Gastroesophageal sphincter (tissue), 4 donors: ENCODE measurements around the gene ID2. TPM values are rescaled to one million over a fixed set of nuclear protein-coding genes. Genes with fewer than 3 reads are reported as not detected.

Experiments used
- ATAC-seq: fragments of 150-250 bp; one replicate; pipeline ENCODE4 v1.9.1; 2016; ENCODE audit warnings: mild to moderate bottlenecking, moderate library complexity
- H3K27ac ChIP-seq, 4 donors: fragments of 200-600 bp; sonication (generic) in 3 of 4; 1 replicate in 3 of 4; 2 replicates in 1 of 4; pipeline ENCODE4 v1.5.1; 2016 to 2019
- H3K27me3 ChIP-seq: fragments of 200-600 bp; sonication (generic); one replicate; pipeline ENCODE4 v1.5.1; 2019
- H3K36me3 ChIP-seq, 2 donors: fragments of 200-600 bp; sonication (generic); one replicate each; pipeline ENCODE4 v1.5.1; 2019; ENCODE audit warnings: control low read depth in 1 of 2
- H3K4me1 ChIP-seq, 3 donors: fragments of 200-600 bp; sonication (generic); 1 replicate in 2 of 3; 2 replicates in 1 of 3; pipeline ENCODE4 v1.5.1; 2016 to 2019; ENCODE audit warnings: control low read depth in 2 of 3
- H3K4me3 ChIP-seq, 2 donors: fragments of 200-600 bp; sonication (generic); one replicate each; pipeline ENCODE4 v1.5.1; 2019; ENCODE audit warnings: mild to moderate bottlenecking in 1 of 2, moderate library complexity in 1 of 2
- H3K9me3 ChIP-seq, 3 donors: fragments of 200-600 bp; sonication (generic); one replicate each; pipeline ENCODE4 v1.5.1; 2017 to 2019; ENCODE audit warnings: control low read depth in 2 of 3
- EP300 ChIP-seq: sonication (generic); formaldehyde crosslinking; IDR thresholded peaks from one replicate; pipeline ENCODE4 v1.6.1; 2017; ENCODE audit warnings: antibody characterized with exemption, mild to moderate bottlenecking
- POLR2A ChIP-seq, 2 donors: fragments of 450-650 bp; IDR thresholded peaks; one replicate each; pipeline ENCODE4 v1.6.1; 2017; ENCODE audit warnings: antibody characterized with exemption in 2 of 2, mild to moderate bottlenecking in 2 of 2, moderate library complexity in 1 of 2
- POLR2AphosphoS5 ChIP-seq: sonication (generic); formaldehyde crosslinking; IDR thresholded peaks from one replicate; pipeline ENCODE4 v1.6.1; 2017; ENCODE audit warnings: antibody characterized with exemption
- whole genome bisulfite sequencing, 2 donors: methylation state at CpG; one replicate each; pipeline ENCODE4 v1.1.5; 2018; ENCODE audit warnings: low coverage in 1 of 2; 5-methylcytosine and 5-hydroxymethylcytosine counted together
- total RNA-seq, 4 donors: library from RNA; depleted of rRNA; stranded (reverse); fragments of >200 nt; gene quantifications; one replicate each; pipeline ENCODE4 v1.1.0, GENCODE V29; 2016
- TF ChIP-seq, protein P1 (sequence below), 4 experiments: fragments of 200-600 bp in 2 of 4; fragments of 450-650 bp in 2 of 4; sonication (generic) in 1 of 4; IDR thresholded peaks; one replicate each; pipeline ENCODE4 v1.5.1; 2017 to 2019; ENCODE audit warnings: antibody characterized with exemption in 4 of 4, mild to moderate bottlenecking in 2 of 4, moderate library complexity in 2 of 4

The ID2 gene
- total RNA-seq, 4 donors from 2014 or later, result 142 to 384 (median 169) TPM

DNA sequence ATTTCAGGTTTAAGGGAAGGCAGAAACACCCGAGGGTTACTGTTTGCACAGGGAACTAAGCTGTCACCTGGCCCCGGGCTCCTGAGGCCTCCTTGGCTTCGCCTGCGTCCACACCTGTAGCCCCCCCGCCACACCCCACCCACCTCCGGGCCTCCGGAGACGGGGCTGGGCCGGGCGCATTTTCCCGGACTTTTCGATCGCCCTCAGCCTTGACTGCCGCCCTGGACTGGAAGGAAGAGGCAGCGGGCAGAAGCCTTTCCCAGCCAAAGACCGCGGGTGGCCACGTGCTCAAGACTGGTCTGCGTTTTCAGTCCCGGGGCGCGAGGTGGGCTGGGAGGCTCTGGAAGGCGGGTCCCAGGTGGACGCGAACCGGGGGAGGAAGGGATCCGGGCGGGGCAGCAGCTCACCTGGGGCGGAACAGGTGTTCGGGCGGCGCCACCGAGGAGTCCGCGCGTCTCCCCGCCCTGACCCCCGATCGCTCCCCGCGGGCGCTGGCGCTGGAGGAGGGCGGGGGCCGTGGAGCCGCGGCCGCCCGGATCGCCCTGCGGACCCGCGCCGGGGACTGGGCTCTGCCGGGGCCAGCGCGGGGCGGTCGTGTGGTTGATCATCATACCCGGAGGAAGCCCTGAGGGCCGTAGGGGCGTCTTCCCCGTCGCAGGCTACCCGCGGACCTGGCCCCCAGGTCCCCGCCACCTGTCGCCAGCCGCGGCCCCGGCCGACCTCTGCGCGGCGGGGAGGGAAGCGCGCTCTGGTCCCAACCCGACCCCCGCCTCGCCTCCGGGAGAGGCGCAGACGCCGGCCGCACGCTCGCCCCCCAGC lies 3.2 kb downstream of the ID2 start:
- Histone ChIP-seq H3K27me3 (no peaks in the 10 kb centered on the region), H3K9me3 (no peaks in the 10 kb centered on the region), H3K4me1 (peaks cover 0 to 35% (median 9%) of the 10 kb centered on the region in 3 donors), H3K4me3 (peak overlapping the region; percentile 83 to 89), H3K27ac (peak overlapping the region; percentile 40 to 99 (median 89)), H3K36me3 (no peaks in the 10 kb centered on the region)
- TF ChIP-seq POLR2A (IDR thresholded peaks at IDR 0.05) (peak; percentile 18 to 30), POLR2AphosphoS5 (no peak), EP300 (no peak)
- TF ChIP-seq, protein P1, sequence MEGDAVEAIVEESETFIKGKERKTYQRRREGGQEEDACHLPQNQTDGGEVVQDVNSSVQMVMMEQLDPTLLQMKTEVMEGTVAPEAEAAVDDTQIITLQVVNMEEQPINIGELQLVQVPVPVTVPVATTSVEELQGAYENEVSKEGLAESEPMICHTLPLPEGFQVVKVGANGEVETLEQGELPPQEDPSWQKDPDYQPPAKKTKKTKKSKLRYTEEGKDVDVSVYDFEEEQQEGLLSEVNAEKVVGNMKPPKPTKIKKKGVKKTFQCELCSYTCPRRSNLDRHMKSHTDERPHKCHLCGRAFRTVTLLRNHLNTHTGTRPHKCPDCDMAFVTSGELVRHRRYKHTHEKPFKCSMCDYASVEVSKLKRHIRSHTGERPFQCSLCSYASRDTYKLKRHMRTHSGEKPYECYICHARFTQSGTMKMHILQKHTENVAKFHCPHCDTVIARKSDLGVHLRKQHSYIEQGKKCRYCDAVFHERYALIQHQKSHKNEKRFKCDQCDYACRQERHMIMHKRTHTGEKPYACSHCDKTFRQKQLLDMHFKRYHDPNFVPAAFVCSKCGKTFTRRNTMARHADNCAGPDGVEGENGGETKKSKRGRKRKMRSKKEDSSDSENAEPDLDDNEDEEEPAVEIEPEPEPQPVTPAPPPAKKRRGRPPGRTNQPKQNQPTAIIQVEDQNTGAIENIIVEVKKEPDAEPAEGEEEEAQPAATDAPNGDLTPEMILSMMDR (IDR thresholded peaks at IDR 0.05), result no peak
- ATAC-seq, result peak; percentile 1
- 5% methylated on average over 5 of the region's 87 CpGs; no CpG with 5 or more reads in 1 of the 2 donors for WGBS, 2 donors

DNA sequence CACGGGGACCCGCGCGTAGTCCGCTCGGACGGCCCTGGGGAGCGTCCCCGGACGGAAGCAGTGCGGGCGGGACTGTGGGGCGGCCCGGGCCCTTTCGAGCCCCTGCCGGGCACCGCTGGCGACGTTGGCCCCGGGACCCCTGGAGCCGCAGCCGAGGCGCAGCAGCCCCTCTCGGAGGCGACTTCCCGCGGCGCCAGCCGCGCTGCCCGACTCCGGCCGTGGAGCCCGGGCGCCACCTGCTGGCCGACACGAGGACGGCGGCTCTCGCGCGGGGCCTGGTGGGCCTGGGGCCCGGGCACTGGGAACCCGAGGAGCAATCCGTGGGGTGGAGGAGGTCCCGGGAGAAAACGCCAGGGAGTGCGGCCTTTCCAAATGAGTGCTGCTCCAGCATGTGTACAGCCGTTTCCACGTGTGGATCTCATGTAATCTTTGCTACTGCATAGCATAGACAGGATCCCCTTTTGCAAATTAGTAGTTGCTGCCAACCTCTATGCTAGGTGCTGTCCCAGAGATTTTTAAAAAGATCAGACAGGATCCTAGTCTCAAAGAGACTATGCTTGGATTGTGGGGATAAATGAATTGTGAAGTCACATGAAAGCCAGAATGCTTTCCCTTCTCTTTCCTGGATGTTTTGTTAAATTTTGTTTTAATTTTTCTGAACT lies 4.0 kb downstream of the ID2 start:
- Histone ChIP-seq H3K27me3 (no peaks in the 10 kb centered on the region), H3K4me1 (peaks cover 0 to 27% (median 5%) of the 10 kb centered on the region in 3 donors), H3K9me3 (no peaks in the 10 kb centered on the region), H3K36me3 (no peaks in the 10 kb centered on the region), H3K27ac (peak overlapping the region; percentile 40 to 99 (median 89)), H3K4me3 (peak overlapping the region; percentile 83 to 89)
- no CpG with 5 or more reads among the region's 50 CpGs for WGBS, 2 donors
- ATAC-seq, result peak; percentile 26
- TF ChIP-seq POLR2AphosphoS5, result no peak
- TF ChIP-seq, protein P1 (IDR thresholded peaks at IDR 0.05), result peak; percentile 97 to 99 (median 99)

DNA sequence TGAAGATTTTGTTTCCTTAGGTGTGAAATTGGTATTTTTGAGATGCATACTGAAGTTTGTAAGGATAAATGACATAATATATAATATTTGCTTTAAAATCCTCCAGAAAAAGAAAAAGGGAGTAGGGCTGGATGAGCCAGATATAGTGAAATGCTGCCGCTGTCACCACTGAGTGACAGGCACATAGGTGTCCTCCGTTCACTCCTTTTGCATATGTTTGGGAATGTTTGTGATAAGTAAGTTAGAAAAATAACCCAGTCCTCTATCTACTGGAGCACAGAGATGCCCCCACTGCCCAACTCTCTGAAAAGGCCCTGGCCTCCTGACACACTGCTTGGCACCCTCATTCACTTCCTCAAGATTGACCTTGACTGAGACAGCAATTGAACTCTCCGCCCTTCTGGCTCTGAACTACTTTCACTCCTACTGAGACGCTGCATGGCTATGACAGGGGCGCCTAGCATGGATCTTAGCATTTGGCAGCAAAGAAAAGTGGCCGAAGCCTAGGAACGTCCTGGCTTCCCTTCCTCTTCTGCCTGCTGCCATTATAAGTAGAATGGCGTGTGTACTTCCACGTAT lies 10.1 kb downstream of the ID2 start:
- TF ChIP-seq POLR2AphosphoS5, result no peak
- TF ChIP-seq, protein P1 (IDR thresholded peaks at IDR 0.05), result no peak
- TF ChIP-seq EP300, result no peak
- no peak for TF ChIP-seq POLR2A (IDR thresholded peaks at IDR 0.05)
- WGBS, 2 donors, result 85 to 86% methylated on average over 6 to 9 of the region's 9 CpGs

DNA sequence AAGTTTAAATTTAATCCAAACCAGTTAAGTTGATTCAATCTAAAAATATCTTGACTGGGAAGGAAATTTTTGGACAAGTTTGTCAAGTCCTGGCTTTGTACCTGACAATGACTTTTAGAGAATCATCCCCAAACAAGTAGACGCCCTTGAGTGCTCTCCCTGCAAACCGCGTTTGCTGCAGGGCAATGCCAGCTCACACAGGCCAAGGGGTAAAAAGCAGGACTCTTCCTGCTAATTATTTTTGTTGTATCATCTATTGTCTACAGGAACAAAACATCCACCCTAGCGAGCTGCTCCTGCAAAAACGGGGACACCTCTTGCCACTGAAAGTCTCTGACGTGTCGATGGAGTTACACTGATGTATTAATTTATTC lies 10.9 kb downstream of the ID2 start:
- 53 to 60% methylated on average over 3 to 7 of the region's 7 CpGs for WGBS, 2 donors
- H3K4me1 ChIP-seq, result peaks cover 0 to 7% (median 0%) of the 10 kb centered on the region in 3 donors
- TF ChIP-seq, protein P1 (IDR thresholded peaks at IDR 0.05), result no peak
- TF ChIP-seq EP300 (no peak), POLR2A (IDR thresholded peaks at IDR 0.05) (no peak), POLR2AphosphoS5 (no peak)
- ATAC-seq, result no peak
- no peak overlapping the region for H3K27ac ChIP-seq
- H3K9me3 ChIP-seq, result no peaks in the 10 kb centered on the region
- peaks cover 11% of the 10 kb centered on the region for H3K27me3 ChIP-seq
- H3K4me3 ChIP-seq, result no peak overlapping the region
- no peaks in the 10 kb centered on the region for H3K36me3 ChIP-seq

More for the DNA sequence above, 10.1 kb downstream of the ID2 start:
- no peak overlapping the region for H3K4me3 ChIP-seq
- H3K9me3 ChIP-seq, result no peaks in the 10 kb centered on the region
- no peaks in the 10 kb centered on the region for H3K36me3 ChIP-seq
- no peak for ATAC-seq
- peaks cover 11% of the 10 kb centered on the region for H3K27me3 ChIP-seq
- peaks cover 0 to 7% (median 0%) of the 10 kb centered on the region in 3 donors for H3K4me1 ChIP-seq
- no peak overlapping the region for H3K27ac ChIP-seq
